HepG2 (cell line): ENCODE data around the gene PTPN14. TPM values are rescaled to one million over a fixed set of nuclear protein-coding genes. Genes with fewer than 3 reads are reported as not detected.

Experiments
- AHDC1 ChIP-seq: sonication (generic); formaldehyde crosslinking; IDR thresholded peaks from 2 replicates; pipeline ENCODE4 v1.5.1; 2020; ENCODE audit warnings: mild to moderate bottlenecking, missing genetic modification reagents, borderline replicate concordance
- ARID3A ChIP-seq: IDR thresholded peaks from 2 replicates; pipeline ENCODE4 v1.6.1; 2012; ENCODE audit warnings: low read depth, low read length, improper control_type of control experiment
- ERF ChIP-seq: IDR thresholded peaks from 2 replicates; pipeline ENCODE4 v1.6.1; 2018; ENCODE audit warnings: missing biosample characterization, missing genetic modification reagents
- HOXA3 ChIP-seq: sonication (generic); formaldehyde crosslinking; IDR thresholded peaks from 2 replicates; pipeline ENCODE4 v1.5.0; 2020; ENCODE audit warnings: missing genetic modification reagents
- RFX3 ChIP-seq: IDR thresholded peaks from 2 replicates; pipeline ENCODE4 v1.6.1; 2016; ENCODE audit warnings: missing biosample characterization, missing genetic modification reagents
- RXRB ChIP-seq: IDR thresholded peaks from 2 replicates; pipeline ENCODE4 v1.6.1; 2016; ENCODE audit warnings: borderline replicate concordance, missing genetic modification reagents, missing compliant biosample characterization
- SOX5 ChIP-seq: IDR thresholded peaks from 2 replicates; pipeline ENCODE4 v1.6.1; 2016; ENCODE audit warnings: borderline replicate concordance
- SPEN ChIP-seq: sonication (generic); formaldehyde crosslinking; IDR thresholded peaks from 2 replicates; pipeline ENCODE4 v1.5.1; 2020; ENCODE audit warnings: low read depth, mild to moderate bottlenecking, missing genetic modification reagents
- TCF7 ChIP-seq: sonication (generic); IDR thresholded peaks from 2 replicates; pipeline ENCODE4 v1.6.1; 2016; ENCODE audit warnings: antibody characterized with exemption, low read depth
- polyA plus RNA-seq, 8 experiments: library from polyadenylated mRNA; depleted of rRNA in 3 of 8; stranded (reverse) in 7 of 8; unstranded in 1 of 8; fragments of >200 nt; fragmentation: Illumina TruSeq in 4 of 8; extraction: Trizol in 4 of 8; gene quantifications; 2 replicates each; pipeline versions ENCODE4 v1.2.1 to v1.2.3, GENCODE V29; 2011 to 2016; ENCODE audit warnings: low read depth in 4 of 8, missing spikeins in 1 of 8, mixed read lengths in 1 of 8; ENCODE audit not compliant: insufficient read depth in 1 of 8
- total RNA-seq, 5 experiments: library from RNA; depleted of rRNA; stranded (reverse); fragments of >200 nt; fragmentation: Illumina TruSeq; extraction: Trizol; gene quantifications; 2 replicates each; pipeline ENCODE4 v1.2.3, GENCODE V29; 2016; ENCODE audit warnings: low read depth in 1 of 5

PTPN14 gene
- total and polyA plus RNA-seq, 2 of the 13 experiments (the other 11 are each of a cell fraction or from before 2014, with no cell fraction given): 3.9 to 4.7 TPM

GRCh38 chr1:214414691-214415090 lies 136.7 kb downstream of the PTPN14 start (continued):
- TF ChIP-seq AHDC1 (CRISPR knock-in tag): peak; percentile 45; the same call in 1 of the 2 replicates
- no peak for TF ChIP-seq HOXA3
- TF ChIP-seq SOX5: peak; percentile 81; the same call in 1 of the 2 replicates
- no peak for TF ChIP-seq SPEN (CRISPR knock-in tag)
- TF ChIP-seq TCF7: peak; percentile 90
- peak; percentile 34; the same call in 1 of the 2 replicates for TF ChIP-seq RXRB (CRISPR knock-in tag)
- no peak for TF ChIP-seq RFX3 (CRISPR knock-in tag)
- no peak for TF ChIP-seq ERF (CRISPR knock-in tag)
- peak; percentile 36; the same call in 1 of the 2 replicates for TF ChIP-seq ARID3A
